Prostate gland (tissue), 2 donors: ENCODE results near the gene PRR5.
"Not testable (repeated sequence)": the region's sequence is repeated elsewhere in the genome, so short reads cannot be mapped to it uniquely, and the experiment has no call there.

Experiments
- CTCF ChIP-seq, 4 experiments: fragments of 200-600 bp in 2 of 4; fragments of 450-650 bp in 2 of 4; sonication (generic) in 2 of 4; IDR thresholded peaks; 1 replicate in 3 of 4; 2 replicates in 1 of 4; pipeline ENCODE4 v1.5.1; 2016 to 2019; ENCODE audit warnings: antibody characterized with exemption in 4 of 4, mild to moderate bottlenecking in 2 of 4, moderate library complexity in 2 of 4
- POLR2A ChIP-seq: fragments of 450-650 bp; IDR thresholded peaks from one replicate; pipeline ENCODE4 v1.6.1; 2016; ENCODE audit warnings: antibody characterized with exemption, mild to moderate bottlenecking
- POLR2AphosphoS5 ChIP-seq: sonication (generic); formaldehyde crosslinking; IDR thresholded peaks from one replicate; pipeline ENCODE4 v1.6.1; 2017; ENCODE audit warnings: antibody characterized with exemption

GRCh38 chr22:44676066-44676440 is 26.0 kb upstream of the PRR5 start:
- TF ChIP-seq CTCF (IDR thresholded peaks at IDR 0.05); POLR2AphosphoS5; POLR2A: not testable (repeated sequence)
